HT-29 (cell line): ENCODE results near the gene NARS2. TPM values are rescaled to one million over a fixed set of nuclear protein-coding genes. Genes with fewer than 3 reads are reported as not detected.
"Not testable (repeated sequence)": the region's sequence is repeated elsewhere in the genome, so short reads cannot be mapped to it uniquely, and the experiment has no call there.

Experiments used
- DNase-seq: peaks from one replicate; pipeline ENCODE4 v3.0.0-alpha.2; 2015; ENCODE audit warnings: low spot score
- total RNA-seq: library from RNA; depleted of rRNA; stranded (reverse); fragments of >200 nt; shearing (Covaris generic); gene quantifications from 2 replicates; pipeline ENCODE4 v1.2.3, GENCODE V29; 2014

The NARS2 gene
- total RNA-seq, 1 experiment from 2014 or later = 14.0 TPM

GRCh38 chr11:78547931-78548705, 26.5 kb downstream of the NARS2 start:
- no peak for DNase-seq

DNA sequence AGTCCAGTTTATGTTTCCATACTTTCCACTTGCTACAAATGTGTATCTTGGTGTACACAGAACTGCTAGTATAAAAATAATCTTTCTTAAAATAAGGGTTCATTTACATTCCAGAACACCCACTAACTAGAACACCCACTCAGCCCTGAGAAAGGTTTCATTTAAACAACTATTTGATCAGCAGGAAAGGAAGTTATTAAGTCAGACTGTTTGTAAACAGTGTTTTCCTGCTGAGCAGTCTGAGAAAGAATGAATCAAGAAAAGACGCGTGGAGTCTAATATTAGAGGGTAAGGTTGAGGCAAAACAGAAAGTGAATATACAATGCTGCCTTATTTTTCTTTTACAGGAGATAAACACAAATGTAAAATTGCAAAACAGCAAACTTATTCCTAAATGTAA, 32.7 kb downstream of the NARS2 start:
- DNase-seq = no peak

- DNase-seq = no peak
Measured at GRCh38 chr11:78541537-78541936, 33.1 kb downstream of the NARS2 start.

DNA sequence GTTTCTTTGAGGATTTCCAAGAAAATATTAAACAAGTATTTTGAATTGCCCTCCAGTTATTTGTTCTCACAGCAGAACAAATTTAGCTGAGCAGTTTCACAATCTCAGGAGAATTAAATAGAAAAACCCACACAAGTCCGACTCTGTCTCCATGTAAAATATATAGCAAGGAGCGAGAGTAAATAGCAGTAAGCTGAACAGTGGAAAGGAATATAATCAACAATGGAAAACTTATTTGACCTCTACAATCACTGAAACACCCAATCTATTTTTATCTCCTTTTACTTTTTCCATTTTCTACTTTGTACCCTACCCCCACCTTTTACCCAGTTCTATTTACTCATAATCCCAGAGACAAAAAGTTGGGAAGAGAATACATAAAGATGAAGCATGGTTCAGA, 34.4 kb downstream of the NARS2 start:
- DNase-seq = no peak

- DNase-seq = no peak
Measured at GRCh38 chr11:78539506-78539905, 35.2 kb downstream of the NARS2 start.

- no peak for DNase-seq
Measured at GRCh38 chr11:78536933-78537332, 37.7 kb downstream of the NARS2 start.

GRCh38 chr11:78535920-78536319, 38.7 kb downstream of the NARS2 start:
- no peak for DNase-seq

DNA sequence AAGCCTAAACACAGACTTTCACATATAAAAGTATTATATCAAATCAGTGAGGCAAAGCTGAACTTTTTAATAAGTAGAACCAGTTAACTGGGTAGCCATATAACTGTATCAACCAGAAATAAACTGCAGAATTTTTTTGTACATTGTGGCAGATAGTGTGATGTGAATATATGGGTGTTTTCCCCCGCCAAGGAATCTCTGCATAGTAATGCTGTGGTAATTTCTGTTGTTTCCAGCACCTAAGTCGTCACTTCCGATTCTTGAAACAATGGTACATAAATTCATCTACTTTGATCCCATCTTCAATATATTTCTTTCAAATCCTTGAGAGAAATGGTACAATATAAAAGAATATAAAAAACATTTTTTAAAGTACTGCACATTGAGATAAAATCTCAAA, 39.6 kb downstream of the NARS2 start:
- no peak for DNase-seq

DNA sequence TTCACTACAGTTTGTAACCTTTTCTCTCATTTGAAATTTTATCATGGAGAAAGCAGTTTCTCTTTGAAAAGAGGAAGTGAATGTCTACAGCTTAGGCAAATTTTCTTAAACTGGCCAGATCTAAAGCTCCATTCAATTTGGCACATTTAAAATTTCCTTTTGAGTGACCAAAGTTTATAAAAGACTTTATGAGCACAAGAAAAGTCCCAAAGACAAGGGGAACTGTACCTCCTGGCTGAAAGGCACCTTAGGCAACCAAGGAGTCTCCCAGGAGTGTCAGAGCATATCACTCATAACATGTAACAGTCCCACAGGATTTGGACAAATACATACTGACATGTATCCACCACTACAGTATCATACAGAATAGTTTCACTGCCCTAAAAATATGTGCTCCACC, 41.3 kb downstream of the NARS2 start:
- no peak for DNase-seq

GRCh38 chr11:78532991-78533390, 41.7 kb downstream of the NARS2 start:
- DNase-seq = no peak

DNA sequence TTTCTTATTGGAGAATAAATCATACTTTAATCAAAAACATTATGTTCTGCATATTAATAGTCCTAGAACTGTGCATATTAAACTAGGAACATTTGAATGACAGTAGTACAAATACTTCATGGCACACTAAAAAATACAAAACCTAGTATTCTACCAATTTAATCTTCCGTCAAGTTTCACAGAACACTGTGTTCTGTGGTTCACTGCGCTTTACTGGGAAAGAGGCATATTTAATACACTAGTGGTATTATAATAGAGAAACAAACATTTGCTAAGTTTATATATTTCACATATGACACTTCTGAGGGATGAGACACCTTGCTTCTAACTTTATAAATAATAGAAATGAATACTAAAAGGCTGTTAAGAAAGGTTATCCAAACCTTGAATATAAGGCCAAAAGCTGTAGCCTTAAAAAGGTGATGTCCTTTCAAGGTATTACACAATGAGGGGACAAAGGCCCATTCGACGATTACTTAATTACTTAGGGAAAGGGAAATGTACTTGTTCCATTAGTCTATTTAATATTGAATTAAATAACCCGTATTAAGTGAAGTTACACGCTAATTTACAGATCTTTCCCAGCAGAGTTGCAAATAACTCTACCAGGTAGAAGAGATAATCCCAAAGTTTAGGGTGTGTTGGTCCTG, 48.0 kb downstream of the NARS2 start:
- DNase-seq = no peak

DNA sequence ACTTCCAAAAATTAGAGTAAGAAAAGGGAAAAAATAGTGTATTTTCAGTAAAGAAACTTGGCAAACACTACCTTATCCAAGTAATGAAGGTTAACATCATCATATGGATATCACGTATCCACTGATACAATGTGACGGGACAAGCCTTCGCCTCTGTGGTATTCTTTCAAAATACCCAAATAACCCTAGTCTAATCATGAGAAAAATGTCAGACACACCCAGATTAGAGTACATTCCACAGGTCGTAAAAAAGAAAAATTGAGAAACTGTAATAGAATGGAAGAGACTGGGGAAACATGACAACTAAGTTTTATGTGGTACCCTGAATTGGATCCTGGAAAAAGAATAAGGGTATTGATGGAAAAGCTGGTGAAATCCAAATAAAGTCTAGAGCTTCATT, 48.9 kb downstream of the NARS2 start:
- no peak for DNase-seq

DNA sequence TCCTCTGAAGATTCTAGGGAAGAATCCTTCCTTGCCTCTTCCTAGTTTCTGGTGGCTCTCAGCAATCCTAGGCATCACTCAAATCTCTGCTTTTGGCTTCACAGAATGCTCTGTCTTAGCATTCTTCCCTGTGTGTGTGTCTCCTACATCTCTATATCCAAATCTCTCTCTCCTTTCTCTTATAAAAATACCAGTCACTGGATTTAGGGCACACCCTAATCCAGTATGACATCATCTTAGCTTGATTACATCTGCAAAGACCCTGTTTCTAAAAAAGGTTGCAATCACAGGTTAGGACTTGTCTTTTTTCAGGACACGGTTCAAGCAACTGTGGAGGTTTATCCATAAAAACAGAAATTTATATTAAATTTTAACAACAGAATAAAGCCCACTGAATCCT, 54.4 kb downstream of the NARS2 start:
- DNase-seq = no peak

- no peak for DNase-seq
Measured at GRCh38 chr11:78516281-78516680, 58.4 kb downstream of the NARS2 start.

DNA sequence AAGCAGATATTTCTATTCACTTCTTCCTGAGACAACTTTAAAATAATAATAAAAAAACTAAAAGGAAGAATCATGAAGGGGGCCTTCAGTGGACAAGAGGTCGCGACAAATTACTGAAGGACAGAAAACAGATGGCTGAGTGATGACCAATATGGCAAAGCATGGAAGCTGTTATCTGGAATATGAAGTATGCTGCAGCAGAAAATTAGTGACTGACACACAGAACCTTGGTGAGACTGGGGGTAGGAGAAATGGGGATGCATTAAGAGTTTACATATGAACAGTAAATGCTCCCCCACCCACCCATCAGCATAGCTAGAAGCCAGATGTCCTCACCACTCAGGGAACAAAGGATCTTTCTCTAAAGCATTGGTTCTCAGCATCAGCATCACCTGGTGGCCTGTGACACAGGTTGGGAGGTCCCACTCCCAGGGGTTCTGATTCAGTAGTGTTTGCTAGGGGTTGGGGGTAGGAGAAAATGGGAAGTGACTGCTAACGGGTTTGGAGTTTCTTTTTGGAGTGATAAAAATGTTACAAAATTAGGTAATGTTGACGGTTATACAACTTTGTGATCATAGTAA, 59.7 kb downstream of the NARS2 start:
- DNase-seq = no peak

DNA sequence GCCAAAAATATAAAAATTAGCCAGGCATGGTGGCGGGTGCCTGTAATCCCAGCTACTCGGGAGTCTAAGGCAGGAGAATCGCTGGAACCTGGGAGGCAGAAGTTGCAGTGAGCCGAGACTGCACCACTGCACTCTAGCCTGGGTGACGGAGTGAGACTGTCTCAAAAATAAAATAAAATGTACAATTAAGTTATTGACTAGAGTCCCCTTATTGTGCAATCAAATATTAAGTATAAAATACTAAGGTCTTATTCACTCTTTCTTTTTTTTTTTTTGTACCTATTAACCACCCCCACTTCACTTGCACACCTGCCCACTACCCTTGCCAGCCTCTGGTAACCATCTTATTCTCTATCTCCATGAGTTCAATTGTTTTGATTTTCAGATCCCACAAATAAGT, 61.6 kb downstream of the NARS2 start:
- not testable (repeated sequence) for DNase-seq

DNA sequence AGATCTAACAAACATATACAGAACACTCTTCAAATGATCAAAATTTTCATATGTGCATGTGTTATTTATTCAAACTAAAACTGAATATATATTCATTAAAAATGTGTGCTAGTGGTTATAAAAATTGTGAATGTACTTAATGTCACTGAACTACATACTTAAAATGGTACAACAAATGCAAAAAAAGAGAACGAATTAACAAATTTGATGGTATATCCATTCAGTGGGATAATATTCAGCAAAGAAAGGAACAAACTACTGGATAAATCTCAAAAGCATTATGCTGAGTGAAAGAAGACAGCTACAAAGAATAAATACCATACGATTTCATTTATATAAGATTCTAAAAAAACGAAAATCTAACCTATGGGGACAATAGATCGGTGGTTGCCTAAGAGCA, 64.1 kb downstream of the NARS2 start:
- DNase-seq = no peak

DNA sequence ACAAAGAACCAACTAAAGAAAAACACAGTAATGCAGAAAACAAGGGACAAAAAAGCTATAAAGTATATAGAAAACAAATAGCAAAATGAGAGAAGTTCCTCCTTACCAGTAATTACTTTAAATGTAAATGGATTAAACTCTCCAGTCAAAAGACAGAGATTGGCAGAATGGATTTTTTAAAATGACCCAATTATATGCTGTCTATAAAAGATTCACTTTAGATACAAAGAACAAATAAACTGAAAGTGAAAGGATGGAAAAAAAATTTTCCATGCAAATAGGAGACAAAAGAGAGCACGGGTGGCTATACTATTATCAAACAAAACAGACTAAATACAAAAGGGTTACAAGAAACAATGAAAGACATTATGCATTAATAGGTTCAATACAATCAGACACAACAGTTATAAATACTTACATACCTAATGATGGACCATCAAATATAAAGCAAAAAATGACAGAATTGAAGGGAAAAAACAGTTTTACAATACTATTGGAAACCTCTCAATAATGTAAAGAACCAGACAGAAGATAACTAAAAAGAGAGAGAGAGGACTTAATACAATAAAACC, 64.6 kb downstream of the NARS2 start:
- DNase-seq = no peak

GRCh38 chr11:78504708-78505107, 70.0 kb downstream of the NARS2 start:
- no peak for DNase-seq

DNA sequence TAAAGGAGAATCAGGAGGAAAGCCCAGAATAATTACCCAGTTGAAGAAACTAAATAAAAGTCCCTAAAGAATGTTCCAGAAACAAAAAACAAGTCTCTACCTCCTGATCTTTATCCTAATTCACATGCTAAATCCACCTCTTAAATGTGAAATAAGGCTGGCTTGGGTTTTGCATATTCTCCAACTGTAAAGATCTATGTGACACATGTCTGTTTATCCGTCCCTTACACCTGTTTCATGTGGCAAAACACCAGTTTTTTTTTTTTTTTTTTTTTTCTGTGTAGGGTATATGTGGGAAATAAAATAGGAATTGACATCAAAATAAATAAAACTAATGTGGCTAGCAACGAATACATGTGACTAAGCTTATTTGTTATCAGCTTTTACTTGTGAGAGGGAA, 70.5 kb downstream of the NARS2 start:
- no peak for DNase-seq

- DNase-seq = no peak
Measured at GRCh38 chr11:78499971-78500370, 74.7 kb downstream of the NARS2 start.

DNA sequence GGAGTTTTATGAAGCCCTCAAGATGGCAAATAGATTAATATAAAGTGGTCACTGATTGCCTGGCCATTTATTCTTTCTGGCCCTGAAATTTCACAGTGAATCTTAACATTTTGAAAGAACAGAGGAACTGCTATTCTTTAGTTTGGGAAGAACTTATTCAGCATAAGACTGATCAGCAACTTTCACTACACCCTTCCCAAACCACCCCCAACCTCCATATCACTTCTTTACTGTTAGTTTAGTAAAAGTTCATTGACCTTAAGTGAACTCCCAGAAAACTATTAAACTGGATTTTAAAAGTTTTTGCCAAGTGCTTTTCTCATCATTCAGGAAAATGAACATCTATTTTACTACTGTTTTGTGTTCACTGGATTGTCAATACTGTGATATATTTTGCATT, 77.4 kb downstream of the NARS2 start:
- DNase-seq = no peak
